Bone marrow (tissue), 2 donors: ENCODE data around the gene TGM1.
A peak's percentile ranks its signal among the peaks of the same experiment; 100 is the strongest.

Experiments used
- DNase-seq, 2 donors: peaks; one replicate each; lab custom pipeline; 2025; lab: John Stamatoyannopoulos, UW

Gene TGM1

GRCh38 chr14:24262821-24263733, at the start of gene TGM1:
Gene TGM1 (minus strand): TSS chr14:24263177. CDS start chr14:24262352, 825 bp downstream.
- DNase-seq, result no peak

DNA sequence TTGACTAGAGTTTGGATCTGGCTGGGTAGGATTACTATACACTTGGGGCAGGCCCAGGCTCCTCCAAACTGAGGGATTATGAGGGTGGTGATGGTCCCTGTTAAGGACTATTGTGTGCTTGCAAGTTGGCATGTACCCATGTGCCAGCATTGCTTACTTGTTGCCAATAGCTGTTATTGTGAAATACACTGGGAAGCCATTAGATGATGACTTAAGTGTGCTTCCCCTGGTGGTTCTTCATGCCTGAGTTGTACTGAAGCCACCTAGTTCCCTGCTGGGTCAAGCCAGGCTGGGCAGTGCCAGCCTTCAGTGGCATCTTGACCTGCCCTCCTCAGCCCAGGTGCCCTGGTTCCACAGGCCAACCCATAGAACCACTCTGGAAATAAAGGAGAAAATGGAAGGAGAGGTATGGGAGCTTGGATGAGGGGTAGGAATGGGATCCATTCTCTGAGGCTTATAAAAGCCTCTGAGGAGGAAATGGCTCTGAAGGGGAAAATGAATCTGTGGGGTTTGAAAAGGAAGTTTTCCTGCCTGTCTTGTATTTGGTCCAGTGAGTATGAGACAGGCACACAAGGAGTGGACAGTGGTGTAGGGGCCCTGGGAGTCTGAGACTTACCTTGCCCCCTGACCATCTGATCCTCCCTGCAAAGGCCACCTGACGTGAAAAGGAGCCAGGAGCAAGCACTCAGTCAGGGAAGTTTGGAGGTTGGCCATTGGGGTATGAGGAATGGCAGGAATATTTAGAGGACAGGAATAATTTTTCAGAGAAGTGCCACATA, 49.0 kb upstream of the TGM1 start:
- peak in 1 of 2 donors; percentile 36 for DNase-seq

GRCh38 chr14:24310646-24311604, 47.9 kb upstream of the TGM1 start, which contains the start of gene LTB4R:
Gene LTB4R (plus strand): TSS chr14:24311502. CDS start chr14:24315652, 4,150 bp downstream.
- peak; percentile 20 to 65 for DNase-seq

DNA sequence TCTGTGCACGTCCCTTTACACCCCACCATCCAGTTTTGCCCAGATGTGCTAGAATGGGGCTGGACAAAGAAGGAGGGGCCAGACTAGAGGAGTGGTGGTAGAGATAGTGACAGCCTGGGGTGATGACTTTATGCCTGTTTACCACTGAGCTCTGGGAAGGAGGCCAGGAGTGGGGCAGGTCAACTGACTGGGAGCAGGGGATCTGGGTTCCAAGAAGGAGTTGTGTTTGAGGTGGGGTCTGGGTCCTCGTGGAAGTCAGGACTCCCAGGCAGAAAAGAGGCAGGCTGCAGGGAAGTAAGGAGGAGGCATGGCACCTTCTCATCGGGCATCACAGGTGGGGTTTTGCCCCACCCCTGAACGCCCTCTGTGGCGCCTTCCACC, 47.3 kb upstream of the TGM1 start:
- no peak for DNase-seq

DNA sequence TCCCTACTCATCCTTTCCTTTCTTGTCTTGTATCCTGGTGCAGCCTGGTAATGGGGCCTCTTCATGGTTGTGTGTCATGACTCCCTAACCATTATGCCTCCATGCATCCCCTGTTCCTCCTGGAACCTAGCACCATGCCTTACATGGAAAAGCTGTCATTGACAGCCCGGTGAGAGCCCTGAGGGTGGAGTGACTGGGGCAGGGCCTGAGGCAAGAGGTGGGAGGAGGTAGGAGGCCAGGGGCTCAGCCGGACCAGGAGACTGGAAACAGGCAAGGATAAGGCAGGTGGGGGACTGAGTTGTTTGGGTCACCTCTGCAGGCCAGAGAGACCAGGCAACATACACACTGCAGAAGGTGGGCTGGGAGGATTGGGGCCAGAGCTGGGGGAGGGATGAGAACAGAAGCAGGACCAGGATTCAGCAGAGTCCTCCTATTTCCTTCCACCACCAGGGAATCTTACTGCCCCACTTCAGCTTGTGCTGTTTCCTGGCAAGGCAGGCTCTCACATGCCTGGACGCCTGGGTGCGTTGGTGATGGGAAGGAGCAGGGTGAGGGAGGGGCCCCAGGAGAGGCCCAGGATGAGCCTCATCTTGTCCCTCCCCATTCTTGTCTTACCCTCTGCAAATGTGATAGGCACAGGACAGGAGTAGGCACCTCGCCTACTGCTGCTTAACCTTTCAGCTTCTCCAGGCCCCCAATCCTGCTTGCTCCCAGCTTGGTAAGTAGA, 46.7 kb upstream of the TGM1 start, which contains the start of gene LTB4R2:
TSS of gene LTB4R2 (plus strand) at position 603 of the 727 bp plus-strand sequence. CDS start 525 bp downstream, outside the sequence.
- DNase-seq, result no peak

DNA sequence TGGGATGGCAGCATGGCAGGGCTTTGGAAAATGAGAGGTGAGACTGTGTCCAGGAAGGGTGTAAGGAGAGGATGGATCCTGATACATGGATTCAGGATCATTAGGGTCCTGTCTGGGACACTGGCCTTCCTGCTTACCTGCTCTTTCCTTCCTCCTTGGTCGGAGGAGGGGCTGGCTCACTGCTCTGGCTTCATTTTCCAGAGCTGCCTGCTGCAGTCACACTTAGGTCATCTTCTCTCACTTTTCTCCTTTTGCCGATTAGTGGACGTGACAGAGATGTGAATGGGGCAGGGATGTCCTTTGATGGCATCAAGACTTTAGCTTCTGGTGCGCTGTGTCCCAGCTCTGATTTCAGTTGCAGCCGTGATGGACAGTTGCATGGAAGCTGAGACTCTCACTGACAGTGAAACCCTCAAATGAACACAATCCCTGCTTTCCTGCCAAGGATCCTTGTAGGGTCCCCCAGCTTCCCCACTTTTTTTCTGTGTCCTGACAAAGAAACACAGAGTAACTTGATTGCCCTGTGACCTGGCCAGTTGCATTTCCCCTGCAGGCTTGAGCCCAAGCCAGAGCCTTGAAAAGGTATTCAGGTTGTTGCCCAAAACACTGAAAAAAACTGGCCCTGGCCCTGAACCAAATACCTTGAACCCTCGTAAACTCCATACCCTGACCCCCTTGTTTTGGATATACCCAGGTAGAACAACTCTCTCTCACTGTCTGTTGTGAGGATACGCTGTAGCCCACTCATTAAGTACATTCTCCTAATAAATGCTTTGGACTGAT, 45.6 kb upstream of the TGM1 start:
- no peak for DNase-seq

- DNase-seq, result peak; percentile 29 to 52
These were observed 44.8 kb upstream of the TGM1 start, which contains the start of gene CIDEB for GRCh38 chr14:24307575-24308341. Gene CIDEB (minus strand): TSS chr14:24307977. CDS start chr14:24307858, 119 bp downstream.

DNA sequence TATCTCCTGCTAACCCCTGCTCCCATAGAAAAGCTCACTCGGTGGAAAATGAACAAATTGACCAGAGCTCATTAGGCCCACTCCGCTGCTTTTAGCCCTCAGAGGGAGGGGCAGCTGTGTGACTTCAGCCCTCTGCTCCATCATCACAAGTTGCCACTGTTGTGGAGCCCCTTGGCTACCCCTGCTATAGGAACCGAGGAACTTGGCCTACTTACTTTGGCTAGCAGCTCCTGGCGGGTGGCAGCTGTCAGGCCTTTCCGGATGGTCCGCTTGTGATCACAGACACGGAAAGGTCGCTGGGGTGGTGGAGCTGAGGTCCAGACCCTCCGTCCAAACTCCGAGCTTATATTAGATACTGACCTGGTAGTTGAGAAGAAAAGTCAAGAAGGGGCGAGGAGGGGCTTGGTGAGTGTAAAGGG, 44.2 kb upstream of the TGM1 start:
- no peak for DNase-seq

- no peak for DNase-seq
These were observed 41.0 kb upstream of the TGM1 start for GRCh38 chr14:24304019-24304387.

DNA sequence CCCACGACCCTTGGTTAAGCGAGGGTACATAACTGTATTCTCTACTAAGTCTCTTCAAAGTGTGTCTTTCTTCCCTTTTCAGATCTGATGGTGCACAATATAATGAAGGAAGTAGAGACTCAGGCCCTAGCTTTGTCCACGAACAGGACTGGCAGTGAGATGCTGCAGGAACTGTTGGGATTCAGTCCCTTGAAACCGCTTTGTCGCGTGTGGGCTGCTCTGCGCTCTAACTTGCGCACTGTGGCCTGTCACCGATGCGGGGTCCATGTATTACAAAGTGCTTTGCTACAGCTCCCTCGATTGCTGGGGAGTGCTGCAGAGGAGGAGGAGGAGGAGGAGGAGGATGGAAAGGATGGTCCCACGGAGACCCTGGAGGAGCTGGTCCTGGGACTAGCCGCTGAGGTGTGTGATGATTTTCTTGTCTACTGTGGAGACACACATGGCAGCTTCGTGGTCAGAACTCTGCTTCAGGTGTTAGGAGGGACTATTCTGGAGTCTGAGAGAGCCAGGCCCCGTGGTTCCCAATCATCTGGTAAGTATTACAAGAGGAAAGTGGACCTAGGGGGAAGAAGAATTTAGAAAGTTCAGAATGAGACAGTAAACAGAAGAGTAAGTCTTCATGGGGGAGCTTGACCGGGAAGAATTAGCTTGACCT, 37.5 kb upstream of the TGM1 start:
- no peak for DNase-seq

DNA sequence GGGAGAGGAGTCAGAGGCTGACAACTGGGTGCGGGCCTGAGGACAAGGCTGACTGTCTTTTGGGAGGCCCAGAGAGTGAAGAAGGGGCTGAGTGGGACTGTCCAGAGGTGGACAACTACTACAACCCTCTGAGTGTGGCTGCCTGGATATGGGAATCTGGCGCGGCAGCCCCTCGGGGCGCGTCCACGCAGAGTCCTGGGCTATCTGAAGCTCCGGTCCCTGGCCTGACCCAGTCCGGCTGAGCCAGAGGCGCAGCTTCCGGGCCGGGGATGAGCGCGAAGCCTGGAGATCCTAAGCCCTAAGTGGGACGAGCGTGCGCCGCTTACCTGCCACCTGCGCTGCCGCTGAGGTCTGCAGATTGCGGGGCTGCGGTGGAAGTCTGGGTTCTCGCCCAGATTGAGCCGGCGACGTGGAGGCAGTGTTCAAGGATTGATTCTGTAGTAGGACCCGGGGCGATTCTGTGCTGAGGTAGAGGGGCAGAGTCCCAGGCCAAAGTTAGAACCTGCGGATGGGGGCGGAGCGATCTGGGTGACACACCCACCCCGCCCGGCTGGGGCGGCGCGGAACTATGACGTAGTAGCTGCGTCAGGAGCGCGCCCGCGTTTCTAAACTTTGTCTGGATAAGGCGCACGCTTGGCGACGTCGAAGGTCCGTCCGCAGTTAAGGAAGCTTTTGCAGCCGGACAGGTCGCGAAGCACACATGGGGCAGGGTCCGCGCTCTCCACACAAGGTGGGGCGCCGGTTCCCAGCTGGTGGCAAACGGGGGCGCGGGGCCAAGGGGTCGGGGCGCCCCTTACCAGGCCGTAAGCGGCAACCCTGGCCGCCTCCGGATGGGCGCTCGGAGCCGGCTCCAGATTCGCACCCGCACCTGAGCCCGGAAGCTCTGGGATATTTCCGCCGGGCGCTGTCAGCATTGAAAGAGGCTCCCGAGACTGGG, 36.5 kb upstream of the TGM1 start, which contains the start of the genes DHRS1 and NOP9:
TSS of gene DHRS1 (minus strand) at position 526 of the 937 bp plus-strand sequence. CDS start 674 bp downstream, outside the sequence.
TSS of gene NOP9 (plus strand) at position 596 of the 937 bp plus-strand sequence. CDS start at position 701, 105 bp downstream.
- DNase-seq, result peak; percentile 60 to 86

- no peak for DNase-seq
These were observed 35.9 kb upstream of the TGM1 start for GRCh38 chr14:24298892-24299254.

GRCh38 chr14:24297190-24297964, 34.4 kb upstream of the TGM1 start:
- DNase-seq, result peak in 1 of 2 donors; percentile 13

- peak; percentile 43 to 91 for DNase-seq
These were observed 33.6 kb upstream of the TGM1 start for GRCh38 chr14:24296341-24297157.

GRCh38 chr14:24293525-24293924, 30.5 kb upstream of the TGM1 start:
- no peak for DNase-seq
